Measurements from ENCODE around the gene ZBTB11. TPM values are rescaled to one million over a fixed set of nuclear protein-coding genes. Genes with fewer than 3 reads are reported as not detected.

The ZBTB11 gene
- total and polyA plus RNA-seq, 9 of the 15 experiments (the other 6 are each of a cell fraction or from before 2014, with no cell fraction given): 6.2 to 31.9 (median 21.4) TPM

DNA sequence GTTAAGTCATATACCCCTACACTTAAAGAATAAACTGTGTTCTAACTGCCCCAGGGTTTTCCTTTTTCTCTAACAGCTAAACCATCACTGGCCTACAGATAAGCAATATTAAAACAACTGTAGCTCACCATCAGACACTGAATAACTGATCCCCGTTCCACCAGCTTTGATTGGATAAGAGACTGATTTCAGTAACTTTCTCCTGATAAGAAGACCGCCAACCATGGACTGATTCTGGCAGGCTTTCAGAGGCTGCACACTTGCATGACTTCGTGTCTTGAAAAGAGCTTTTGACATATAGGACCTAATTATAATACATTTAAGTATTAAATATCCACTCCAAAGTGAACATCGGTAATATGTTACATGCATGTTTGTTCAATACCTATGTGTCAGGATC lies 32.2 kb upstream of the ZBTB11 start:
- Histone ChIP-seq H3K79me2 (ENCODE audit: control insufficient read depth, insufficient read depth, low read length) (no peaks in the 10 kb centered on the region), H3K27ac (ENCODE audit: extremely low read depth, low read depth, low read length) (no peak overlapping the region), H3K9ac (ENCODE audit: insufficient read depth in 1 of 2, low read depth in 2 of 2, low read length in 2 of 2) (no peak overlapping the region), H3K4me2 (ENCODE audit: insufficient read depth, low read length) (no peak overlapping the region), H3K27me3 (ENCODE audit: control insufficient read depth in 2 of 2, insufficient read depth in 2 of 2, low read length in 2 of 2) (no peaks in the 10 kb centered on the region; a peak in 1 of 5 replicates), H3K4me3 (no peak overlapping the region), H3K9me1 (ENCODE audit: control insufficient read depth, insufficient read depth, low read length) (no peaks in the 10 kb centered on the region), H4K20me1 (replicated peaks; ENCODE audit: control insufficient read depth, insufficient read depth, low read length) (no peaks in the 10 kb centered on the region), H3K36me3 (ENCODE audit: control insufficient read depth, insufficient read depth, low read length) (no peaks in the 10 kb centered on the region), H2AFZ (ENCODE audit: low read depth, low read length) (no peak overlapping the region), H3K4me1 (replicated peaks in 1 of 2; ENCODE audit: control insufficient read depth in 2 of 2, insufficient read depth in 2 of 2, low read length in 2 of 2) (no peaks in the 10 kb centered on the region; a peak in 1 of 5 replicates), H3K9me3 (replicated peaks; ENCODE audit: control insufficient read depth, insufficient read depth, low read depth, low read length) (no peaks in the 10 kb centered on the region)
- no peak for DNase-seq (ENCODE audit: extremely low read depth in 1 of 4, low spot score in 3 of 4)
- 0% methylated on average over 4 of the region's 4 CpGs for WGBS (ENCODE audit: insufficient coverage, low coverage, missing lambda C conversion rate)
- ChIA-PET CTCF (ENCODE audit: low intra/inter-chr PET ratio) (no interaction called here), POLR2A (interaction anchor here (1.2 to 1.7 kb wide), 2 partner anchors 10 to 23 kb away, joined by 3 to 4 read pairs; partner anchors contain the start of gene RPL24)
- in situ Hi-C loops (cut with MboI) (no loop called here), intact Hi-C loops (cut with micrococcal nuclease) (no loop called here)
- ATAC-seq: no peak
- no peak for FAIRE-seq
- BruUV-seq (replicated peaks): no TSS peak
- TF ChIP-seq THRAP3 (IDR thresholded peaks at IDR 0.05; ENCODE audit: borderline replicate concordance) (no peak), SMARCA4 (IDR thresholded peaks at IDR 0.05) (no peak), SMARCB1 (IDR thresholded peaks at IDR 0.05; ENCODE audit: insufficient read length, low read depth) (no peak), ZFP1 (CRISPR knock-in tag; IDR thresholded peaks at IDR 0.05) (no peak), XRCC4 (IDR thresholded peaks at IDR 0.05; ENCODE audit: extremely low read depth, insufficient read depth, insufficient read length) (no peak), KDM4B (IDR thresholded peaks at IDR 0.05; ENCODE audit: borderline replicate concordance in 2 of 2, low read depth in 1 of 2) (no peak), CGGBP1 (CRISPR knock-in tag; IDR thresholded peaks at IDR 0.05) (no peak), NCOA2 (IDR thresholded peaks at IDR 0.05; ENCODE audit: partially characterized antibody in 2 of 2) (no peak), STAT5A (IDR thresholded peaks at IDR 0.05; ENCODE audit: borderline replicate concordance, low read length) (no peak), PPARD (CRISPR knock-in tag; IDR thresholded peaks at IDR 0.05) (no peak), TRIM25 (IDR thresholded peaks at IDR 0.05; ENCODE audit: borderline replicate concordance) (no peak), ARHGAP35 (IDR thresholded peaks at IDR 0.05; ENCODE audit: partially characterized antibody) (no peak), SMAD4 (CRISPR knock-in tag; conservative IDR thresholded peaks at IDR 0.05) (no peak), STAG1 (CRISPR knock-in tag; IDR thresholded peaks at IDR 0.05; ENCODE audit: borderline replicate concordance) (no peak), FOSL1 (tag; conservative IDR thresholded peaks at IDR 0.05) (no peak)
- TF ChIP-seq, protein P1, sequence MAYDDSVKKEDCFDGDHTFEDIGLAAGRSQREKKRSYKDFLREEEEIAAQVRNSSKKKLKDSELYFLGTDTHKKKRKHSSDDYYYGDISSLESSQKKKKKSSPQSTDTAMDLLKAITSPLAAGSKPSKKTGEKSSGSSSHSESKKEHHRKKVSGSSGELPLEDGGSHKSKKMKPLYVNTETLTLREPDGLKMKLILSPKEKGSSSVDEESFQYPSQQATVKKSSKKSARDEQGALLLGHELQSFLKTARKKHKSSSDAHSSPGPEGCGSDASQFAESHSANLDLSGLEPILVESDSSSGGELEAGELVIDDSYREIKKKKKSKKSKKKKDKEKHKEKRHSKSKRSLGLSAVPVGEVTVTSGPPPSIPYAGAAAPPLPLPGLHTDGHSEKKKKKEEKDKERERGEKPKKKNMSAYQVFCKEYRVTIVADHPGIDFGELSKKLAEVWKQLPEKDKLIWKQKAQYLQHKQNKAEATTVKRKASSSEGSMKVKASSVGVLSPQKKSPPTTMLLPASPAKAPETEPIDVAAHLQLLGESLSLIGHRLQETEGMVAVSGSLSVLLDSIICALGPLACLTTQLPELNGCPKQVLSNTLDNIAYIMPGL (CRISPR knock-in tag; IDR thresholded peaks at IDR 0.05): no peak
- TF ChIP-seq, protein P2, sequence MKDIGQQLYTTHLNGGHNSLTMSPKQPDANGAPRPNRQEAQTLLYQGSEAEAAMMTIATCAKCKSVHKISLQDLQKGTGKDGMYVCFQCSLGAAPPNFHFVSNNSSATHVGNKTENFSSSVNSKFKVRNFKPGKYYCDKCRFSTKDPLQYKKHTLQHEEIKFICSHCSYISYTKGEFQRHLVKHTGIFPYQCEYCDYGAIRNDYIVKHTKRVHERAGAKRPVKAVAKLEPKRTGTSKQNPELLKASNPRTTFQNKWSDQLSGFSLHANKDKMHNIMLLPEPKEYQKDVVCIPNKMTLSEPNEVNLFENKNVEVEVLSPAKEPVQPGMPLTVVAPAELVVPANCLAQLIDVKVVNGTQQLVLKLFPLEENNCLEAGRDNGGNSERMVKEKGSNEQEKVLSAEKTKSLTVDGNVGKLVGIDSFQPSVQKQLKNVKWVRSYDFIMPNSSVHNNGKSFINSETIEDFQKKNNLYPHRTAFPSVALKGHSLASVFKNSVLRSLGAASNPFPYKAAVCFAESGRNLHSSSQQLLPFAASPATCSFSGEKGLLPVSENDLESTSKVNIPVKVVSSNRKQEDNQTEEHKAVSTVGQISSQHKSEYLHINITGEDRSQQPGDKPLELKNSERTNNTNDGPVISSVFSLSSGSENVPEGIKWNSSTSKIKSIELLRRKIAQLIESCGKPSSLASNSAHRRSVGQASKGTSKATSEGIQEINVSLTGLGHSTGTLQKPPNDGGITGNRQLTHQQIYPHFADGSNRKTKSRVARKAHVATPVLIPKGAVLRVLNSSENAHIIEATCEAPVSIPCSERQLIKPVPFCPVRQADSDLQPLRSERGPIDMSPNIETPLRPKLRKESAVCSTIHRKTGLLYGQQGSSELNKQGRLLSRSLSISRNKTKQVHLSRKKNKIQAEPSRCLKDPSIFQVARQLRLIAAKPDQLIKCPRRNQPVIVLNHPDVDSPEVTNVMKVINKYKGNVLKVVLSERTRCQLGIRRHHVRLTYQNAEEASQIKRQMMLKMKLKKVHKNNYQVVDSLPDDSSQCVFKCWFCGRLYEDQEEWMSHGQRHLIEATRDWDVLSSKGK (CRISPR knock-in tag; IDR thresholded peaks at IDR 0.05): no peak

Measured in K562 (cell line).